Stimulated activated CD4-positive, alpha-beta T cell treated with anti-CD3 and anti-CD28 coated beads, Interleukin-12 subunit alpha, Interleukin-12 subunit beta, amount 100 ng/mL, for 24 hours (primary cell): ENCODE data around the gene CLCN4.

Experiments used
- DNase-seq, 2 experiments: peaks; one replicate each; pipeline ENCODE4 v3.0.0-alpha.2; 2020; ENCODE audit warnings: low read depth in 2 of 2

The CLCN4 gene

DNA sequence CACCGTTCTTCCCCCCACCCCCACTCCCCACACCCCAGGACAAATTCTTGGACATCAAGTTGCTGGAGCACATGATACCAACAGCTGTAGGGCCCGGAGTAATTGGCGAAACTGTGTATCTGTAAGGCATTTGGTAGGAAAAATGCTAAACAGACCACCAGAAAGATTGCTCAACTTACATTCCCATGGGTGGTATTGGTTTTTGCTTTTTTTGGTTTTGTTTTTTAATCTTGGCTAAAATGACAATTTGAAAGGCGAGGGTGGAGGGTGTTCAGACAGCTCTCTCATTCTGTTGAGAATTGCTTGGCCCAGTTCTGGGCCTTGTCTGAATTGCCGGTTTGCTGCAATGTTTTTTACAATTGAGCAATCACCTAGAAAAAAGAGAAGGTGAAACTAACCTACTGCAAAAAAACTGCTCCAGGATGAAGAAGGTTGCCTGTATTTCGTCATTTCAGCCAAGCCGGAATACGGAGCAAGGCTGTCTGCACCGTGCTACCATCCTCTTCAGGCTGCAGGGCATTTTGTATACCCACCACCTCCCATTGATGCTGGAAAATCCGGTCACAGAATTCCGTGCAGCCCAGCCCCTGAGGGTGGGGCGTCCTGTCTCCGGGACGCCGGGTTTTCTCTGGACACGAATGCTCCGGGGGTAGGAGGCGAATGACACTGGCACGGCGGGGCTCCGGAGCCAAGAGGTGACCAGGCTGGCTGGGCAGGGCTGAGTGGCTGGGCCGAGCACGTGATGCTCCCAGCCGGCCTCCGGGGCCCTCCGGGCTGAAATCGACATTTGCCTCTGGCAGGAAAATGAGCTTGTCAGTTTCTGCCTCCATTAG is at the start of gene CLCN4:
CLCN4 (plus strand) TSS at position 777 of the 833 bp plus-strand sequence. CDS start 28,058 bp downstream, outside the sequence.
- DNase-seq, result no peak

- no peak for DNase-seq
These were observed 49.3 kb upstream of the CLCN4 start for GRCh38 chrX:10107483-10107882.

DNA sequence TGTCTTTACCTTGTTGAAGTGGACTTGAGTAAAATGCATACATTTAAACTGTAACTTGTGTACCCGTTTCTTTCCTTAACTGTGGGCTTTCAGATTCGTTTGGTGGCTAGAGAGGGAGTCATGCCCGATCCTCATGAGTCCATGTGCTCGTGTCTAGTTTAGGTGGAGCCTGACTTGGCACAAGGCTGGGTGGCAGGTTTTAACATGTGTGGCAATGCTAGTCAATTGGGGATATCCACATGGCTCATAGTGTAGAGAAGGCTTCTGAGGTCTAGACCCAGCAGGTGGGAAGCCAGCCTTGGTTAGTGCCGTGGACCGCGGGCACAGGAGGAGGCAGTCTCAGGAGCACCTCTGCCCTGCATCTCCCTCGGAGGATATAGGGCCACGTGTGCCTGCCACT is 48.5 kb upstream of the CLCN4 start:
- no peak for DNase-seq

GRCh38 chrX:10109695-10110094 is 47.1 kb upstream of the CLCN4 start:
- no peak for DNase-seq

DNA sequence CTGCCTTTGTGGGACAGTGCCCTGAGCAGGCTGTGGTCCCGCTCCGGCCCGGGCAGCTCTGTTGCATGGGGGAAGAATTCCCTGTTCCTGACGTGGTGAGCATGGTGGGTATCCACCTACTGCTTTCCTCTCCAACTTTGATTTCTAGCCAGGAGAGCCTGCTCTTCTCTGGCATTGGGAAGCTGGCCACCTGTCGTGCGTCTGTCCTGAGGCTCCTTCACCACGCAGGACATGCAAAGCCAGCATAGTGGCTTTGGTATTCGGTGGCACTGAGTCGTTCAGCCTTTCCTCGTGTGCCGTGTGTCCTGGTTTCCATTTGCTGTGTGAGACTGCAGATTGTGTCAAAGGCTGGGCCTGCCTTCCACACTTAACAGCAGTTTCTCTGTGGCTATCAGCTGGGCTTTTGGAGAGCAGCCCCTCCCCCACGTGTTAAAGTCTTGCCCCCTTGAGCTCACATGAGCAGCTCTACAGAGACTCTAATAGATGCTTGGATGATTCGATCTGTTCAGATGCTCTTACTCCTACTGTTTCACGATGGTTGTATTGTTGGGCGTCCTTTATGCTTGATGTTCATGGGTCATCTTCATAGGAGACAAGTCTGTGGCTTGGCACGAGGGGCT is 46.3 kb upstream of the CLCN4 start:
- no peak for DNase-seq

- DNase-seq, result peak; percentile 45 to 47
These were observed 45.8 kb upstream of the CLCN4 start for GRCh38 chrX:10110984-10111363.

DNA sequence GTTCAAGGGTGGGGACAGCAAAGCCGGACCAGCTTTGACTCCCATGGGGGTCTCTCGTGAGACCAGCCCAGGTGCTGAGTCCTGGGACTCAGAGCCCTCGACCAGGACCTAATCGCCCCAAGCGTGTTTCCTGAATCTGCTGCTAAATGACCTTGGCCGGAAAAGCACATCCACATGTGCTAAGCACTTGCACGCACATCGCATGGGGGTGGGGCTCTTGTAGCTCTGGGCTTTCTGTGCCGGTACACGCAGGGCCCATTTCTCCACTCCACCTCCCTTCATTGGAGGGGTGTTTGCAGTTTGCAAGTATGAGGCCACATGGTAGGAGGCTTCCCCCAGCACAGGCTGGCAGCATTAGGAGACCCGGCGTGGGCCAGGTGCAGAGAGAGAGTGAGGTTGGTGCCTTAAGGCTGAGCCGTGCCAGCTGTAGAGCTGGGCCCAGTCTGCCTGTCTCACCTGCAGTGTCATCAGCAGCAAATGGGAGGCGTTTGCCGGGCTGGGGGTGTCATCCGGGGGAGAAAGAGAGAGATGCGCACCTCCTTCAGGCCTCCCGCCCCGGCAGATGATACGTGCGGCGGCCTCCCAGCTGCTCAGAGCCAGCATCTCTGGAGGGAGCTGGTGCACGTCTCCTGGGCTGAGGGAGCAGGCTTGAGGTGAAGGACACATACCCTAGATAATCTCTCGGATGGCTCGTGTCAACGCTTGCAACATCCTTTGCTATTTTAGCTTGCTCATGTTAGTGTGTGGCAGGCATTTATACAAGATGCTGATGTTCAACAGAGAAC is 45.2 kb upstream of the CLCN4 start:
- DNase-seq, result peak; percentile 17 to 35

DNA sequence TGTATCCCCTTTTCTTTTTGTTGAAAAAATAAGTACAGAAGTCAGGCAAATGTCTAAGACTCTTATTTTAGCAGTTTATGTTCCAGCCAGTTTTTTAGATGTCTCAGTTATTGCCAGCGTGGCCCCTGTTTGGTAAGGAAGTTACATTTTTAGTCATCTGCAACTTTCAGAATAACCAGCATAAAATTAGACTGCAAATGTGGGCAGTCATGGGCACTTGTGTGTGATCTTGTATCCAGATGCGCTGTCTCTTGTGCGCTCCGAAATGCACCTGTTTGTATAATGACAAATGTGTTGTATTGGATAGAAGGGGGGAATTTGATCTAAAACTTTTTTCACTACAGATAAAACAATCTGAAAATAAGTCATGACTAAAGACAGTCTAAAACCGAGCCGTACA is 44.3 kb upstream of the CLCN4 start:
- no peak for DNase-seq

DNA sequence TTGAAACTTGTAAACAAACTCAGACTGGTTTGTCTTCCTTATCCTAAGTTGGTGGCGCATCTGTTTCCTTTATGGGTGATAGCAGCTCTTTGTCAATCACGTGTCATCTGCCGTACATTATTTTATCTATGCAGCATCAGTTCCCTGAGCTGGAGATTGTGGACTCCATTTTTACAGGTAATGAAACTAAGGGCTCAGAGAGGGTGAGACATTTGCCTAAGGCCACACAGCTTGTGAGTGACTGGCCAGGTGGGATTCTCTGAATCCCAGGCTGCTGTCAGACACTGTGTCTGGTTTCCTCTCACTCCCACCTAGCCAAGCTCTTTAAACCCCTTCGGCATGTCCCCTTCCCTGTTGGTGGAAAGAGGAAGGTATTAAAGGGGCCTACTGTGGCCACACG is 41.7 kb upstream of the CLCN4 start:
- no peak for DNase-seq

DNA sequence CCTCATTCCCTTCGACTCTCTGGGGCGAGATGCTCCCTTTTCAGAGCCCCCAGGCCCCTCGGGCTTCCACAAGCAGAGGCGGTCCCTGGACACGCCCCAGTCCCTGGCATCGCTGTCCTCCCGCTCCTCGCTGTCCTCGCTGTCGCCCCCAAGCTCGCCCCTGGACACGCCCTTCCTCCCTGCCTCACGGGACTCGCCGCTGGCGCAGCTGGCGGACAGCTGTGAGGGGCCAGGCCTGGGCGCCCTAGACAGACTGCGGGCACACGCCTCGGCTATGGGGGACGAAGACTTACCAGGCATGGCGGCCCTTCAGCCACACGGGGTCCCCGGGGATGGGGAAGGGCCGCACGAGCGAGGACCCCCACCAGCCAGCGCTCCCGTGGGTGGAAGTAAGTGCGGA is 39.5 kb upstream of the CLCN4 start:
- no peak for DNase-seq

DNA sequence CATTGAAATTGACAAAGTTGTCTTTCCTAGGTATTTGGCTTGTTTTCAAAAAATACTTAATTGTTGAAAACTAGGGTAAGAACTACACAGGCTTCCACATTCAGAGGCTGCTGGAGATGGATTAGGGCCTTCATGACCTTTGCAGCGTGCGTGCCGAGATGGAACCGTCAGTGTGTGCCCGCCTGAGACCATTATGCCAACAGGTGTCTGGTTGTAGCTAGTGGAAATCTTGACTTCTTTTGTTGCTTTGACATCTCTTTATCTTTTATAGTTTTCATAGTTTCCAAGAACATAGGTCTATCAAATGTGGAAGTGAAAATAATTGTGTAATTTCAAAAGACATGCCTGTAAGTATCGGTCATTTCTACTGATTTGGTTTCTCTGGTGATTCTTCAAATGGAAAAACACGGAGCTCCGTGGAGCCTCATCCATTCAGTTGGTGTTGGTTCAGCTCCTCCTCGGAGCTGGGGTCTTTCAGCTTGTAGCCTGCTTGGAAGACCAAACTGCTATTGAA is 38.9 kb upstream of the CLCN4 start:
- no peak for DNase-seq

GRCh38 chrX:10118530-10118929 is 38.2 kb upstream of the CLCN4 start:
- DNase-seq, result no peak

GRCh38 chrX:10119399-10119990 is 37.3 kb upstream of the CLCN4 start:
- peak; percentile 35 to 45 for DNase-seq

- no peak for DNase-seq
These were observed 36.4 kb upstream of the CLCN4 start for GRCh38 chrX:10120331-10120730.

GRCh38 chrX:10120828-10121227 is 35.9 kb upstream of the CLCN4 start:
- no peak for DNase-seq

GRCh38 chrX:10121787-10122186 is 35.0 kb upstream of the CLCN4 start:
- DNase-seq, result no peak

GRCh38 chrX:10124506-10125247 is 32.1 kb upstream of the CLCN4 start:
- no peak for DNase-seq

DNA sequence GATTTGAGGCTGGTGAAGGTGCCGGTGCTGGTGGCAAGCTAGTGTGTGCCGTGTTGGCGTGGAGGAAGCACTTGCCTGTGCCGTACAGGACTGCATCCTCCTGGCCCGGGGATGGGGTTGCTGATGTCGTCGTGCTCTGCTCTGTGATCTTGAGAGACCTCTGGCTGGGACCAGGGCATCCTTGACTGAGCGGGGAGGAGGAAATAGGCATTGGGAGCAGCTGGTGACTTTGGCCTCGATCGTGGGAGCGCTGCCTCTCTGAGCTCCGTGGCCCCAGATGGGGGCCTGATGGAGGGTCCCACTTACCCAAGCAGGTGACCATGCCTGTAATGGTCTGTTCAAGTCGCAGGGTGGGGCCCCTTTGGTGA is 31.5 kb upstream of the CLCN4 start:
- DNase-seq, result no peak

GRCh38 chrX:10126044-10126443 is 30.7 kb upstream of the CLCN4 start:
- DNase-seq, result no peak

GRCh38 chrX:10126834-10127233 is 29.9 kb upstream of the CLCN4 start:
- DNase-seq, result no peak

DNA sequence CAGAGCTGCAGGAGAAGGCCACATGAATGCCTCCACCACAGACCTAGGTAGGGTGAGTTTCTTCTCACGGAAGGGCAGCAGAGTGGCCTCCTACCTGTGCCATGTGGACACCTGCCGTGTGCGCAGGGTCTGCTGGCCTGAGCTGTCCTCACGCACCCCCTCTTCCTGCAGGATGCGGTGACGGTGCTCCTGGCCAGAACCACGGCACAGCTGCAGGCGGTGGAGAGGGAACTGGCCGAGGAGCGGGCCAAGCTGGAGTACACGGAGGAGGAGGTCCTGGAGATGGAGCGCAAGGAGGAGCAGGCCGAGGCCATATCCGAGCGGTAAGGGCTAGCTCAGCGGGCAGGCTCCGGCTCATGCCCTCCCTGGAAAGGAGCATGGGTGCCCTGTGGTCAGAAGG is 28.4 kb upstream of the CLCN4 start:
- DNase-seq, result no peak
